Measurements from ENCODE around the gene DERL2.
"Not testable (repeated sequence)": the region's sequence is repeated elsewhere in the genome, so short reads cannot be mapped to it uniquely, and the experiment has no call there.

The DERL2 gene

GRCh38 chr17:5437721-5438317 lies 48.2 kb downstream of the DERL2 start:
- peak; percentile 50 for DNase-seq (ENCODE audit: low read depth, low spot score)

DNA sequence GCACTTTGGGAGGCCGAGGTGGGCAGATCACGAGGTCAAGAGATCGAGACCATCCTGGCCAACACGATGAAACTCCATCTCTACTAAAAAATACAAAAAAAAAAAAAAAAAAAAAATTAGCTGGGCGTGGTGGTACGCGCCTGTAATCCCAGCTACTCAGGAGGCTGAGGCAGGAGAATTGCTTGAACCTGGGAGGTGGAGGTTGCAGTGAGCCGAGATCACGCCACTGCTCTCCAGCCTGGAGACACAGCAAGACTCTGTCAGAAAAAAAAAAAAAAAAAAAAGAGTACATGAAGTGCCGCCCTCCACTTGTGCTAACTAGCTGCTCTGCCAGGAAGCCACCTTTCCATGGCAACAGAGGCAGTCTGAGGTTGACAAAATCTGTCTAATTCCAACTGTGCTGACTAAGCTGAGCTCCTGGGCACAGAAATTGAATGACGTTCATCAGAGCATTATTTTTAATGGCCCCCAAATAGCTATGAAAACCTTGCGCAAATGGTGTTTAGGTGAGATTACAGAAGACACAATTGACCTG lies 50.1 kb downstream of the DERL2 start:
- peak; percentile 71 for DNase-seq (ENCODE audit: low read depth, low spot score)

- DNase-seq (ENCODE audit: low read depth, low spot score): no peak
Observed at GRCh38 chr17:5434984-5435383, 51.0 kb downstream of the DERL2 start.

DNA sequence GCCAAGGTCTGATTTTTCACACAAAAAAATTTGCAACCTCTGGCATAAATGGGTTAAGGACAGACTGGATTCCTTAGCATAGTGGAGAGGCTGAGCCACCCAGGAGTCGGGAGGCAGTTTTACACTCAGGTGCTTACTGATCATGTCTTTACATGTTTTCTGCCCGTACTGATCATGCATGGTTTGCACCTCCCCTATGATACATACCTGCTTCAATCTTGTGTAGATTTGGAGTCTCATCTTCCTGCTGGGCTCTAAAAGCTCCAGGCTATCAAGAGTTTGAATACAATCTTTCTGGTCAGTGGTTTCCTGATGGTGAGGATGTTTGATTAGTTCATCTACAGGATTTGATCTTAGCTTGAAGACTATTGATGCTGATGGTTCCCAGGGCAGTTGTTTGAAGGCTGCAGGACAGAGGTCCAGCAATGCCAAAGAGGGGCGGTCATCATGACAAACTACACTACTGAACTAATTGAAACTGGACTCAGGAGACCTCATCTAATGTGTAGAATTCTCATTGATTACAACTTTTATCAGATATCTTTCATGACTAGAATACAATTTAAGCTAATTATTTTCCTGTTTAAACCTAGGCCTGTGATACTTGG lies 53.9 kb downstream of the DERL2 start:
- no peak for DNase-seq (ENCODE audit: low read depth, low spot score)

- DNase-seq (ENCODE audit: low read depth, low spot score): not testable (repeated sequence)
Observed at GRCh38 chr17:5431234-5431633, 54.7 kb downstream of the DERL2 start.

GRCh38 chr17:5430413-5430999 lies 55.5 kb downstream of the DERL2 start:
- no peak for DNase-seq (ENCODE audit: low read depth, low spot score)

DNA sequence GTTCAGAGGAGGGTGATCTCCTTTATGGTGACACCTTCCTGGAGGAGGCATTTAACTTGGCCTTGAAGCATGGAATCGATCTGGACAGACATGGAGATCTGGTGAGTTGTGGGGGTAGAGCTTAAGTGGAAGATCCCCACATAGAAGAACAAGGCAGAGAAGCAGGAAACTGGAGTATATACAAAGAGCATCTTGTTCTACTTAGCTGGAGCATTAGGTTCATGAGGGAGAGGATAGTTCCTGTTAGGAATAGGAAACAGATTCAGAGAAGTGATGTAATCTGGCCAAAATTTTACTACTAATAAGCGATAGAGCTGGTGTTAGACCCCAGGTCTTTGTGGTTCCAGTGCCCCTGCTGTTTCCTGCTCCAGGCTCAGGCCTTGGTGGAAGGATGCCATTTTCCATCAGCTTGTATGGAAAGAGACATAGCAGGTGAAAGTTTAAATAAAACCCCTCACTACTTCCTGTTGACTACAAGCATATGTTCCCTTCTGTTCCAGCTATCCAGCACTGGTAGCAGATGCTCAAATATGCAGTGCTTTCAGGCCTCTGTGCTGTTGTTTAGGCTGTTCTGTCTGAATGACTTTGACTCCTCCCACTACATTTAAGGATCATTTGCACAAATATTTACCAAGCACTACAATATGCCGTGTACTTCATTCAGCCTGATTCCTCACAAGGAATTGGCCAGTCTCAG lies 56.6 kb downstream of the DERL2 start:
- DNase-seq (ENCODE audit: low read depth, low spot score): no peak

DNA sequence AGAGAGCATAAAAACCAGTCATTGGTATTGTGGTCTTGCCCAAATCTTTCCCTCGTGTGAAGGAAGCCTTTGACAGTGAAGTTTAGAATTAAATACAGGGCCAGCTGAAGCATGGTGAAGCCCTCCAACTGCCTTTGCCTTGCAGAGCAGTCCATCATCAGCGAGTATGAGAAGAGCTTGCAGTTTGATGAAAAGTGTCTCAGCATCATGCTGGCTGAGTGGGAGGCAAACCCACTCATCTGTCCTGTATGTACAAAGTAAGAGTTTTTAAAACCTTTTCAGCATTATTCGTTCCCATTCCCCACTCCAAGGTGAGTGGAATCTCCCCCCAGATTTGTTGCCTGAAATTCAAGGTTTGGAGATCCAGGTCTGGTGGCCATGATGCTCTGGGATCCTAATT lies 60.2 kb downstream of the DERL2 start:
- DNase-seq (ENCODE audit: low read depth, low spot score): no peak

DNA sequence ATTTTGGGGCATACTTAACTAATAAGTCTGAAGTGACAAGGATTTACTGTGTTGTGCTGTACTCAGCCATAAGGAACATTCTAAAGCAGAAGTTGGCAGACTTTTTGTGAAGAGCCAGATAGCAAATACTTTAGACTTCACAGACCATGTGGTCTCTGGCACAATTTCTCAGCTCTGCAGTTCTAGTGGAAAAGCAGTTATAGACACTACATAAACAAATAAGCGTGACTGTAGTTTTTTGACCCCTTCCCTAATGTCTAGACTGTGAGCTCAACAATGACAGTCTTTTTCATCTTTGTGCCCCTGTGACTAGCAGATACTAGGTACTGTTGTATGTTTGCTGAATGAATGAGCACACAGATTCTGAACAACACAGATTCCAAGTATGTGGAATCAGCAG lies 61.1 kb downstream of the DERL2 start:
- peak; percentile 55 for DNase-seq (ENCODE audit: low read depth, low spot score)

DNA sequence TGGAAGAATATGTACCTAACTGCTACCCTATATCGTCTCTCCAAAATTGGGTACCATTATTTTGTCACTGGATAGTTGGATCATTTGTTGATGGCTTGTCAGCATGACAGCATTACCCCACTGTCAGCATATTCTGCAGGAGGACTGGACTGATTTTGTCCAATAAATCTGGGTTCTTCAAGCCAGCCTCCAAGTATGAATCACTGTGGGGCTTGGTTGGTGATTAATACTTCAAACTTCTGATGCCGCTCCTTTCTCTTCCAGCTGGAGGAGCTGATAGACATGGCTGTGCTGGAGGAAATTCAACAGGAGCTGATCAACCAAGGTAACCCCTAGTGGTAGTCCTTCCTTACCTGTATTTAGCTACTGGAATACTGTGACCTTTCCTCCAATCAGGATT lies 63.5 kb downstream of the DERL2 start:
- DNase-seq (ENCODE audit: low read depth, low spot score): peak; percentile 73

All from astrocyte of the hippocampus (primary cell).